ENCODE results near the gene RNU2-63P. TPM values are rescaled to one million over a fixed set of nuclear protein-coding genes. Genes with fewer than 3 reads are reported as not detected.

RNU2-63P gene
- total RNA-seq, 1 donor from 2014 or later, result 6.9 TPM

GRCh38 chr2:88028931-88029330 lies 12.6 kb upstream of the RNU2-63P start:
- no peak overlapping the region for H3K27ac Mint-ChIP-seq (ENCODE audit: unreplicated experiment)
- H3K4me3 Mint-ChIP-seq (ENCODE audit: unreplicated experiment), result no peak overlapping the region
- DNase-seq (ENCODE audit: low spot score), result no peak
- peaks cover 1% of the 10 kb centered on the region for H3K27me3 Mint-ChIP-seq (ENCODE audit: unreplicated experiment)
- H3K4me1 Mint-ChIP-seq (ENCODE audit: unreplicated experiment), result no peaks in the 10 kb centered on the region
- H3K36me3 Mint-ChIP-seq (ENCODE audit: low read depth, unreplicated experiment), result peaks cover 15% of the 10 kb centered on the region
- TF ChIP-seq, protein P1, sequence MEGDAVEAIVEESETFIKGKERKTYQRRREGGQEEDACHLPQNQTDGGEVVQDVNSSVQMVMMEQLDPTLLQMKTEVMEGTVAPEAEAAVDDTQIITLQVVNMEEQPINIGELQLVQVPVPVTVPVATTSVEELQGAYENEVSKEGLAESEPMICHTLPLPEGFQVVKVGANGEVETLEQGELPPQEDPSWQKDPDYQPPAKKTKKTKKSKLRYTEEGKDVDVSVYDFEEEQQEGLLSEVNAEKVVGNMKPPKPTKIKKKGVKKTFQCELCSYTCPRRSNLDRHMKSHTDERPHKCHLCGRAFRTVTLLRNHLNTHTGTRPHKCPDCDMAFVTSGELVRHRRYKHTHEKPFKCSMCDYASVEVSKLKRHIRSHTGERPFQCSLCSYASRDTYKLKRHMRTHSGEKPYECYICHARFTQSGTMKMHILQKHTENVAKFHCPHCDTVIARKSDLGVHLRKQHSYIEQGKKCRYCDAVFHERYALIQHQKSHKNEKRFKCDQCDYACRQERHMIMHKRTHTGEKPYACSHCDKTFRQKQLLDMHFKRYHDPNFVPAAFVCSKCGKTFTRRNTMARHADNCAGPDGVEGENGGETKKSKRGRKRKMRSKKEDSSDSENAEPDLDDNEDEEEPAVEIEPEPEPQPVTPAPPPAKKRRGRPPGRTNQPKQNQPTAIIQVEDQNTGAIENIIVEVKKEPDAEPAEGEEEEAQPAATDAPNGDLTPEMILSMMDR (IDR thresholded peaks at IDR 0.05; ENCODE audit: unreplicated experiment), result no peak
- no peaks in the 10 kb centered on the region for H3K9me3 Mint-ChIP-seq (ENCODE audit: unreplicated experiment)

DNA sequence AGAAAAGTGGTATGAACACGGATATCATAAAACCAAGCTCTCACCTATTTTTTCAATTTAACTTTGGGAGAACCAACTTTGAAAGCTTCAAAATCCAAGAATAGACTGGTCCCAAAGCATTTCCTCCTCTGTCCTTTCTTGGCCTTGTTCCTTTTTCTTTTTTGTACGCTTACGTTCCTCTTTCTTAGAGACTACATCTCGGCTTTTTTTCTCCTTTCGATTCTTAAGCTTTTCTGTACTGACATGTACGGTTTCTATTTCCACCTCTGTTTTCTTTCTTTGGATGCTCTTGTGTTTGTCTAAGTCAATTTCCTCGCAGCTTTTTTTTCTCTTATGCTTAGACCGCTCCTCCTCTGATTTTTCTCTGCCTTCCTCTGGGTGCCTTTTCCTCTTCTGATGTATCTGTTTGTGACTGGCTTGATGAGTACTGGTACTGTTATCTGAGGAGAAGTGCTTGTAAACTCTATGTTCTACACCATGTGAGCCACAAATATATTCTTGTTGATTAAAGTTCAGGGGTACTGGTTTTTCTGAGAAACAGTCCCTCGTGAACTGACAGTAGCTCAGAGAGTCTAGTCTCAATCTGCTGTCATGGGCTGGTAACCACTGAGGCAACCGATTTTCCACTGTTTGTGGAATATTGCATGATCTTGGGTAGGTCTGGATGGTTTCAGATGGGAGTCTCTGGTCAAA lies 11.5 kb upstream of the RNU2-63P start:
- Mint-ChIP-seq H3K4me3 (ENCODE audit: unreplicated experiment) (no peak overlapping the region), H3K27me3 (ENCODE audit: unreplicated experiment) (peaks cover 1% of the 10 kb centered on the region), H3K9me3 (ENCODE audit: unreplicated experiment) (no peaks in the 10 kb centered on the region), H3K27ac (ENCODE audit: unreplicated experiment) (no peak overlapping the region), H3K36me3 (ENCODE audit: low read depth, unreplicated experiment) (peaks cover 11% of the 10 kb centered on the region), H3K4me1 (ENCODE audit: unreplicated experiment) (no peaks in the 10 kb centered on the region)
- TF ChIP-seq, protein P1 (IDR thresholded peaks at IDR 0.05; ENCODE audit: unreplicated experiment), result no peak
- DNase-seq (ENCODE audit: low spot score), result no peak

DNA sequence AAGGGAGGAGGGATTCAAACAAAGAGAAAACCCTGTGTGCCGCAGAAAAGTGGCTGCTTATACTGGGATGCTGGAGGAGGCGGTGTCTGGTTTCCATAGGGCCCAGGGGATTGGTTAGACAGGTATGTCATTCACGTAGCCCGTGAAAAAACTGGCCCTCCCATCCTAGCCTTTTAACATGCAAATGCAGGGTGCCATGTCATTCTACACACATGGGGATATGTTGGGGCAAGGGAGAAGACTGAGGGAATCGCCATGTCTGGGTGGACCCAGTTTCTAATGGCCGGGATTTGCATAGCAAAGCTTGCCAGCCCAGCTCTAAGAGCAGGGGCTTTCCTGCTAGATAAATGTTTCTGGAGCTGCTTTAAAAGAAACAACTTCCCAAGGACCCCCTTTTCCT lies 8.2 kb upstream of the RNU2-63P start:
- no peaks in the 10 kb centered on the region for H3K9me3 Mint-ChIP-seq (ENCODE audit: unreplicated experiment)
- no peak for DNase-seq (ENCODE audit: low spot score)
- no peak overlapping the region for H3K4me3 Mint-ChIP-seq (ENCODE audit: unreplicated experiment)
- H3K27ac Mint-ChIP-seq (ENCODE audit: unreplicated experiment), result peak overlapping the region; percentile 32
- TF ChIP-seq, protein P1 (IDR thresholded peaks at IDR 0.05; ENCODE audit: unreplicated experiment), result no peak
- peaks cover 11% of the 10 kb centered on the region for H3K36me3 Mint-ChIP-seq (ENCODE audit: low read depth, unreplicated experiment)
- no peaks in the 10 kb centered on the region for H3K4me1 Mint-ChIP-seq (ENCODE audit: unreplicated experiment)
- H3K27me3 Mint-ChIP-seq (ENCODE audit: unreplicated experiment), result peaks cover 1% of the 10 kb centered on the region

- Mint-ChIP-seq H3K9me3 (ENCODE audit: unreplicated experiment) (no peaks in the 10 kb centered on the region), H3K27me3 (ENCODE audit: unreplicated experiment) (peaks cover 4% of the 10 kb centered on the region), H3K36me3 (ENCODE audit: low read depth, unreplicated experiment) (no peaks in the 10 kb centered on the region)
These were observed 6.2 kb upstream of the RNU2-63P start for GRCh38 chr2:88022669-88022921.

DNA sequence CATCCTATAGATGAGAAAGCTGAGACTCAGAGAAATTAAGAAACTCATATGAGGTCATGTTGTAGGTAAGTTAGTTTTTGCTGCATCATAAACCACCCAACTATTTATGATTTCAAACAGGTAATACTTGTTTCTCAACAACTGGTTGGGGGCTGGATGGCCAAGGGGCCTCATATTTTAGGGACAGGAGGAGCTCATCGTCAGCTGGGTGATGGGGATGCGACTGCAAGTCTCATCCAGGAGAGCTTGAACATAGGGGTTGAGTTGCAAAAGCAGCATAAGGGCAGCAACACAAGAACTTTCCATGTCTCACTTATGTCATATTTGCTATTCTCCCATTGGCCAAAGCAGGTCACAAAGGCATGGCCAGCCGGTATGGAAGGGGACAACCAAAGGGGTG lies 3.6 kb upstream of the RNU2-63P start:
- DNase-seq (ENCODE audit: low spot score), result no peak
- Mint-ChIP-seq H3K27me3 (ENCODE audit: unreplicated experiment) (peaks cover 17% of the 10 kb centered on the region), H3K4me1 (ENCODE audit: unreplicated experiment) (peaks cover 12% of the 10 kb centered on the region), H3K4me3 (ENCODE audit: unreplicated experiment) (no peak overlapping the region), H3K36me3 (ENCODE audit: low read depth, unreplicated experiment) (no peaks in the 10 kb centered on the region), H3K27ac (ENCODE audit: unreplicated experiment) (no peak overlapping the region), H3K9me3 (ENCODE audit: unreplicated experiment) (no peaks in the 10 kb centered on the region)
- TF ChIP-seq, protein P1 (IDR thresholded peaks at IDR 0.05; ENCODE audit: unreplicated experiment), result no peak

More at GRCh38 chr2:88022669-88022921, 6.2 kb upstream of the RNU2-63P start:
- peaks cover 3% of the 10 kb centered on the region for H3K4me1 Mint-ChIP-seq (ENCODE audit: unreplicated experiment)
- H3K27ac Mint-ChIP-seq (ENCODE audit: unreplicated experiment), result no peak overlapping the region
- no peak for DNase-seq (ENCODE audit: low spot score)
- TF ChIP-seq, protein P1 (IDR thresholded peaks at IDR 0.05; ENCODE audit: unreplicated experiment), result no peak
- H3K4me3 Mint-ChIP-seq (ENCODE audit: unreplicated experiment), result no peak overlapping the region
